Measurements from ENCODE around the gene SYNE3.

Gene SYNE3

GRCh38 chr14:95533822-95534221 lies 17.4 kb upstream of the SYNE3 start:
- peaks cover 58% of the 10 kb centered on the region for H3K4me1 ChIP-seq (ENCODE audit: insufficient read depth, low read length, severe bottlenecking)
- peak overlapping the region; percentile 84 for H3K4me2 ChIP-seq (ENCODE audit: low read length)
- H3K9me3 ChIP-seq (ENCODE audit: low read length), result no peaks in the 10 kb centered on the region
- H3K36me3 ChIP-seq (ENCODE audit: insufficient read depth, low read length), result peaks cover 23% of the 10 kb centered on the region
- peaks cover 70% of the 10 kb centered on the region for H3K79me2 ChIP-seq (ENCODE audit: insufficient read depth, low read length)
- no peaks in the 10 kb centered on the region for H3F3A ChIP-seq (ENCODE audit: insufficient read depth, low read length)
- TF ChIP-seq CTCF (IDR thresholded peaks at IDR 0.05; ENCODE audit: low read length) (no peak), EZH2 (IDR thresholded peaks at IDR 0.05; ENCODE audit: borderline replicate concordance, low read length) (no peak)
- H3K27me3 ChIP-seq (ENCODE audit: insufficient read depth, low read length), result no peaks in the 10 kb centered on the region
- H3K9me2 ChIP-seq (ENCODE audit: low read depth, low read length), result no peaks in the 10 kb centered on the region
- H4K20me1 ChIP-seq (ENCODE audit: insufficient read depth, low read length), result no peaks in the 10 kb centered on the region
- peak overlapping the region; percentile 89 for H3K9ac ChIP-seq (ENCODE audit: low read length)
- H3K27ac ChIP-seq (ENCODE audit: low read depth, low read length, poor library complexity, severe bottlenecking), result peak overlapping the region; percentile 79
- no peak overlapping the region for H2AFZ ChIP-seq (ENCODE audit: low read length)
- H3K4me3 ChIP-seq (ENCODE audit: low read depth, low read length, poor library complexity, severe bottlenecking), result peak overlapping the region; percentile 92

- Histone ChIP-seq H3F3A (ENCODE audit: insufficient read depth, low read length) (no peaks in the 10 kb centered on the region), H3K9ac (ENCODE audit: low read length) (peak overlapping the region; percentile 89), H3K4me3 (ENCODE audit: low read depth, low read length, poor library complexity, severe bottlenecking) (peak overlapping the region; percentile 92), H3K9me3 (ENCODE audit: low read length) (no peaks in the 10 kb centered on the region), H3K27me3 (ENCODE audit: insufficient read depth, low read length) (no peaks in the 10 kb centered on the region), H2AFZ (ENCODE audit: low read length) (no peak overlapping the region), H3K9me2 (ENCODE audit: low read depth, low read length) (no peaks in the 10 kb centered on the region), H3K36me3 (ENCODE audit: insufficient read depth, low read length) (peaks cover 23% of the 10 kb centered on the region), H3K4me2 (ENCODE audit: low read length) (peak overlapping the region; percentile 84), H4K20me1 (ENCODE audit: insufficient read depth, low read length) (no peaks in the 10 kb centered on the region), H3K79me2 (ENCODE audit: insufficient read depth, low read length) (peaks cover 66% of the 10 kb centered on the region), H3K4me1 (ENCODE audit: insufficient read depth, low read length, severe bottlenecking) (peaks cover 54% of the 10 kb centered on the region), H3K27ac (ENCODE audit: low read depth, low read length, poor library complexity, severe bottlenecking) (peak overlapping the region; percentile 79)
- TF ChIP-seq EZH2 (IDR thresholded peaks at IDR 0.05; ENCODE audit: borderline replicate concordance, low read length) (no peak), CTCF (IDR thresholded peaks at IDR 0.05; ENCODE audit: low read length) (no peak)
Observed at GRCh38 chr14:95533391-95533821, 17.0 kb upstream of the SYNE3 start.

GRCh38 chr14:95531969-95532368 lies 15.5 kb upstream of the SYNE3 start:
- Histone ChIP-seq H3K9me2 (ENCODE audit: low read depth, low read length) (no peaks in the 10 kb centered on the region), H3K9ac (ENCODE audit: low read length) (peak overlapping the region; percentile 89), H3K36me3 (ENCODE audit: insufficient read depth, low read length) (peaks cover 23% of the 10 kb centered on the region), H3F3A (ENCODE audit: insufficient read depth, low read length) (no peaks in the 10 kb centered on the region), H3K27me3 (ENCODE audit: insufficient read depth, low read length) (no peaks in the 10 kb centered on the region), H3K4me2 (ENCODE audit: low read length) (peak overlapping the region; percentile 84), H3K4me3 (ENCODE audit: low read depth, low read length, poor library complexity, severe bottlenecking) (peak overlapping the region; percentile 92), H3K9me3 (ENCODE audit: low read length) (no peaks in the 10 kb centered on the region), H3K4me1 (ENCODE audit: insufficient read depth, low read length, severe bottlenecking) (peaks cover 40% of the 10 kb centered on the region), H4K20me1 (ENCODE audit: insufficient read depth, low read length) (no peaks in the 10 kb centered on the region), H3K27ac (ENCODE audit: low read depth, low read length, poor library complexity, severe bottlenecking) (no peak overlapping the region), H3K79me2 (ENCODE audit: insufficient read depth, low read length) (peaks cover 52% of the 10 kb centered on the region), H2AFZ (ENCODE audit: low read length) (no peak overlapping the region)
- no peak for TF ChIP-seq EZH2 (IDR thresholded peaks at IDR 0.05; ENCODE audit: borderline replicate concordance, low read length)
- no peak for TF ChIP-seq CTCF (IDR thresholded peaks at IDR 0.05; ENCODE audit: low read length)

All from OCI-LY1 (cell line).